Ramos (cell line): ENCODE data around the gene PROB1.
"Not testable (repeated sequence)": the region's sequence is repeated elsewhere in the genome, so short reads cannot be mapped to it uniquely, and the experiment has no call there.

Experiments
- in situ Hi-C: fragments of 300-500 bp; cut with MboI; formaldehyde crosslinking; loops from one replicate; pipeline ENCODE4 v1.14.3; 2022; ENCODE audit warnings: low sequenced_read_pairs; ENCODE audit not compliant: unreplicated experiment

PROB1 gene

GRCh38 chr5:139414581-139415130, 19.8 kb upstream of the PROB1 start:
- in situ Hi-C loops, result no loop called here

- in situ Hi-C loops, result no loop called here
Observed at GRCh38 chr5:139413963-139414362, 19.1 kb upstream of the PROB1 start.

- in situ Hi-C loops, result no loop called here
Observed at GRCh38 chr5:139413153-139413552, 18.2 kb upstream of the PROB1 start.

- in situ Hi-C loops, result no loop called here
Observed at GRCh38 chr5:139410993-139411828, 16.3 kb upstream of the PROB1 start.

- in situ Hi-C loops, result no loop called here
Observed at GRCh38 chr5:139410121-139410992, 15.5 kb upstream of the PROB1 start.

GRCh38 chr5:139409116-139409515, 14.2 kb upstream of the PROB1 start:
- in situ Hi-C loops, result not testable (repeated sequence)

- in situ Hi-C loops, result no loop called here
Observed at GRCh38 chr5:139408191-139408590, 13.3 kb upstream of the PROB1 start.

GRCh38 chr5:139407517-139407916, 12.6 kb upstream of the PROB1 start:
- in situ Hi-C loops, result no loop called here

- in situ Hi-C loops, result no loop called here
Observed at GRCh38 chr5:139406963-139407362, 12.1 kb upstream of the PROB1 start.

GRCh38 chr5:139404484-139404840, 9.6 kb upstream of the PROB1 start:
- in situ Hi-C loops, result no loop called here

- in situ Hi-C loops, result no loop called here
Observed at GRCh38 chr5:139403787-139404483, 9.0 kb upstream of the PROB1 start, which contains the start of gene SPATA24. Gene SPATA24, minus strand, starts transcription at chr5:139404089. Its CDS starts 29 bp downstream, at chr5:139404060.

- in situ Hi-C loops, result no loop called here
Observed at GRCh38 chr5:139403418-139403786, 8.5 kb upstream of the PROB1 start.

- in situ Hi-C loops, result no loop called here
Observed at GRCh38 chr5:139402561-139403158, 7.8 kb upstream of the PROB1 start.

- in situ Hi-C loops, result no loop called here
Observed at GRCh38 chr5:139401546-139401945, 6.6 kb upstream of the PROB1 start.

GRCh38 chr5:139399501-139400121, 4.7 kb upstream of the PROB1 start:
- in situ Hi-C loops, result no loop called here

- in situ Hi-C loops, result no loop called here
Observed at GRCh38 chr5:139397921-139398320, 3.0 kb upstream of the PROB1 start.

GRCh38 chr5:139396691-139397090, 1.8 kb upstream of the PROB1 start:
- in situ Hi-C loops, result no loop called here

- in situ Hi-C loops, result no loop called here
Observed at GRCh38 chr5:139395844-139396640, 1.1 kb upstream of the PROB1 start.
